ENCODE results near the gene TEX36.

DNA sequence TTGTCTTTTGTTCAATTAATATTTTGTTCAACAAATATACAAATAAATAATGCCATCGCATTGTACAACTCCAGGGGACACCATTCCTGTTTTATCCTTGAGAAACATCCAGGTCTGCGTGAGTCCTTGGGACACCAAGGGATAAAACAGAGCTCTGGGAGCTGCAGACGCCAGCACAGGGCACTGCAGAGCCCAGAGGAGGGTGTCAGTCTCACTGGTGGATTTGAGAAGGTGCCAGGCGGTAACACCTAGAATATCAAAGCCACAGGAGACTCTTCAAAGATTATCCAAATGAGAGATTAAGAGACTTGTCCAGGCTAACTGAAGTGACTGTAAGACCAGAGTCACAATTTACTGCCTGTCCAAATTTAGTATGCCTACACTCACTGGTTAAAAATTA lies 55.3 kb downstream of the TEX36 start:
- TF ChIP-seq, protein P1, sequence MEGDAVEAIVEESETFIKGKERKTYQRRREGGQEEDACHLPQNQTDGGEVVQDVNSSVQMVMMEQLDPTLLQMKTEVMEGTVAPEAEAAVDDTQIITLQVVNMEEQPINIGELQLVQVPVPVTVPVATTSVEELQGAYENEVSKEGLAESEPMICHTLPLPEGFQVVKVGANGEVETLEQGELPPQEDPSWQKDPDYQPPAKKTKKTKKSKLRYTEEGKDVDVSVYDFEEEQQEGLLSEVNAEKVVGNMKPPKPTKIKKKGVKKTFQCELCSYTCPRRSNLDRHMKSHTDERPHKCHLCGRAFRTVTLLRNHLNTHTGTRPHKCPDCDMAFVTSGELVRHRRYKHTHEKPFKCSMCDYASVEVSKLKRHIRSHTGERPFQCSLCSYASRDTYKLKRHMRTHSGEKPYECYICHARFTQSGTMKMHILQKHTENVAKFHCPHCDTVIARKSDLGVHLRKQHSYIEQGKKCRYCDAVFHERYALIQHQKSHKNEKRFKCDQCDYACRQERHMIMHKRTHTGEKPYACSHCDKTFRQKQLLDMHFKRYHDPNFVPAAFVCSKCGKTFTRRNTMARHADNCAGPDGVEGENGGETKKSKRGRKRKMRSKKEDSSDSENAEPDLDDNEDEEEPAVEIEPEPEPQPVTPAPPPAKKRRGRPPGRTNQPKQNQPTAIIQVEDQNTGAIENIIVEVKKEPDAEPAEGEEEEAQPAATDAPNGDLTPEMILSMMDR (IDR thresholded peaks at IDR 0.05) = no peak
- TF ChIP-seq POLR2A (IDR thresholded peaks at IDR 0.05) = no peak

Measured in Peyer's patch (tissue), 4 donors.